LNCaP clone FGC (cell line): ENCODE results near the gene SHC2.
"Not testable (repeated sequence)": the region's sequence is repeated elsewhere in the genome, so short reads cannot be mapped to it uniquely, and the experiment has no call there.

Experiments used
- DNase-seq: peaks from one replicate; pipeline ENCODE4 v3.0.0-alpha.2; 2011; ENCODE audit warnings: low read depth
- H3K4me3 ChIP-seq: 2 replicates; pipeline ENCODE4 v1.5.1; 2011; ENCODE audit warnings: mild to moderate bottlenecking, low read depth, low read length, control low read depth
- TF ChIP-seq, protein P1 (sequence below): IDR thresholded peaks from 2 replicates; pipeline ENCODE4 v1.5.1; 2012; ENCODE audit warnings: mild to moderate bottlenecking; ENCODE audit not compliant: control insufficient read depth, insufficient read depth; ENCODE audit errors: extremely low read depth

Gene SHC2

DNA sequence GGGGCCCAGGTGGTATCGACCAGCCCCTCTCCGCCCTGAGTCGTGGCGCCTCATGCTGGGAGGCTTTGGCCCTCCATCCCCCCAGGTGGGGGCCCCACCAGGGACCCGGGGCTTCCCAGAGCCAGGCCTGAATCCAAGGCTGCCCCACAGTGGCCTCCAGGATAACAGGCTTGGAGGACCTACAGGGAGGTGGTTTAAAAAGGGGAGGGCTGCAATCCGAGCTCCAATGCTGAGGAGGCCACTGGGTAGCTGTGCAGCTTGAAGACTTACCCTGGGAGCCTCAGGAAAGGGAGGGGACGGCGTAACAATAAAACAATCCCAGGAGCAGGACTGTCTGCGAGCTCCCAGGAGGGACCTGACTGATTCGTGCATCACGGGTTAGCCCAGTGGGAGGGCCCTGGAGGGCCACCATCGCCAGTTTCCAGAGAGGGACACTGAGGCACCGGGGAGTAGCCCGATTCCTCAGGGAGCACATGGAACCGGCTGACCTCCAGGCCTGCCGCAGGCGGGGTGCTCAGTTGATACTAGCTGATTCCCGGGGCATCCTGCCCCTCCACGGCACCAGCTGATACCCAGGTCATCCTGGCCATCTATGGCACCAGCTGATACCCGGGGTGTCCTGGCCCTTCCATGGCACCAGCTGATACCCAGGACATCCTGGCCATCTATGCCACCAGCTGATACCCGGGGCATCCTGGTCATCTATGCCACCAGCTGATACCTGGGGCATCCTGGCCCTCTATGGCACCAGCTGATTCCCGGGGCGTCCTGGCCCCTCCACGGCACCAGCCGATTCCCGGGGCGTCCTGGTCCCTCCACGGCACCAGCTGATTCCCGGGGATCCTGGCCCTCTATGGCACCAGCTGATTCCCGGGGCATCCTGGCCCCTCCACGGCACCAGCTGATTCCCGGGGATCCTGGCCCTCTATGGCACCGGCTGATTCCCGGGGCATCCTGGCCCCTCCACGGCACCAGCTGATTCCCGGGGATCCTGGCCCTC lies 48.2 kb downstream of the SHC2 start:
- TF ChIP-seq, protein P1, sequence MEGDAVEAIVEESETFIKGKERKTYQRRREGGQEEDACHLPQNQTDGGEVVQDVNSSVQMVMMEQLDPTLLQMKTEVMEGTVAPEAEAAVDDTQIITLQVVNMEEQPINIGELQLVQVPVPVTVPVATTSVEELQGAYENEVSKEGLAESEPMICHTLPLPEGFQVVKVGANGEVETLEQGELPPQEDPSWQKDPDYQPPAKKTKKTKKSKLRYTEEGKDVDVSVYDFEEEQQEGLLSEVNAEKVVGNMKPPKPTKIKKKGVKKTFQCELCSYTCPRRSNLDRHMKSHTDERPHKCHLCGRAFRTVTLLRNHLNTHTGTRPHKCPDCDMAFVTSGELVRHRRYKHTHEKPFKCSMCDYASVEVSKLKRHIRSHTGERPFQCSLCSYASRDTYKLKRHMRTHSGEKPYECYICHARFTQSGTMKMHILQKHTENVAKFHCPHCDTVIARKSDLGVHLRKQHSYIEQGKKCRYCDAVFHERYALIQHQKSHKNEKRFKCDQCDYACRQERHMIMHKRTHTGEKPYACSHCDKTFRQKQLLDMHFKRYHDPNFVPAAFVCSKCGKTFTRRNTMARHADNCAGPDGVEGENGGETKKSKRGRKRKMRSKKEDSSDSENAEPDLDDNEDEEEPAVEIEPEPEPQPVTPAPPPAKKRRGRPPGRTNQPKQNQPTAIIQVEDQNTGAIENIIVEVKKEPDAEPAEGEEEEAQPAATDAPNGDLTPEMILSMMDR = no peak
- no peak for DNase-seq
- no peak overlapping the region for H3K4me3 ChIP-seq

DNA sequence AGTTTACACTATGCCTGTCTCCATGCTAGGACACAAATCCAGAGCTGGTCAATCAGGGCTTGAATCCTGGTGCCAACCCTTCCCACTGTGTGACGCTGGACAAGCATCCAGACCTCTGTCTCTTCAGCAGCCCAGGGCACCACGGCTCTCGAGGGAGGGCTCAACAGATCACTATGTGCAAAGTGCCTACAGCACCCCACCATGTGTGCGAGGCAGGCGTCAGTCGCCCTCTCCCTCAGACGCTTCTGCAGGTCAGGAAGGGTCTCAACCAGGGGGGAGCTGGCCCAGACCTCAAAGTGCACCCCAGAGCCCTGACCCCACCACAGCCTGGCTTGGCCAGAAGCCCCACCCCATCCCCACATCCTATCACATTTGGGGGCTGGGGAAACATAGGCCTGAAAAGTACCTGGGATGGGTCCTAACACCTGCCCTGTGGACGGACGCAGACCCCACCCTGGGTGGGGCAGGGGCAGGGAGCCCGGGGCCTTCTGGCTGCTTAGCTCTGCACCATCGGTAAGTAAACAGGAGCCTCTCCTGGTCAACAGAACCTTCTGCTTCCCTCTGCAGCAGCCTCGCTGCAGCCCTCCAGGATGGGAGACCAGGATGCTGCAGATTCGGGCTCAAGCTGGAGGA lies 49.0 kb downstream of the SHC2 start:
- H3K4me3 ChIP-seq = no peak overlapping the region
- TF ChIP-seq, protein P1 = no peak
- no peak for DNase-seq

GRCh38 chr19:411121-411722 lies 49.6 kb downstream of the SHC2 start:
- DNase-seq, H3K4me3 ChIP-seq: not testable (repeated sequence)

DNA sequence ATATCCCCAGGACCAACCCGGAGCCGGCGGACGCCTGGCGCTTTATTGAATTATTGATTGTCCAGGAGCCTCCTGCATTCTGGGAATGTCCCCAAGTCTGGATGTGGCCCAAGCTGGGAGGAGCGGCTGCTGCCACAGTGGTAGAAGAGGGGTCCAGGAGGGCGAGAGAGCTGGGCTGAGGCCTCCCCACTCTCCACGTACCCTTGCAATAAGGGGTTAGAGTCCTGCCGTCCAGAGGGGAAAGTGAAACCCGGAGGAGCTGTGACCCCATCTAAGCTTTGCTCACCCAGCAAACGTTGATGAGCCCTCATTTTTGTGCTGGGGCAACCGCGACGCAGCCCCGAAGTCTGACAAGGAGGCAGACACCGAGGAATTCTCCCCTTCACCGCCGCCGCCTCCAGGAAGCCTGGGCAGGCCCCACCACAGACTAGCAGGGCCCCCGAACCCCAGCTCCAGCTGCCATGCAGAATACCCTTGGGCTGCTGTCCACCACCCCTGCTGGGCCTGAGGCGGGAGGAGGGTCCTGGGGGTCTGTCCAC lies 50.5 kb downstream of the SHC2 start:
- TF ChIP-seq, protein P1 = no peak
- no peak for DNase-seq
- no peak overlapping the region for H3K4me3 ChIP-seq

GRCh38 chr19:409516-410242 lies 51.2 kb downstream of the SHC2 start:
- no peak for DNase-seq
- no peak overlapping the region for H3K4me3 ChIP-seq
- TF ChIP-seq, protein P1 = no peak

DNA sequence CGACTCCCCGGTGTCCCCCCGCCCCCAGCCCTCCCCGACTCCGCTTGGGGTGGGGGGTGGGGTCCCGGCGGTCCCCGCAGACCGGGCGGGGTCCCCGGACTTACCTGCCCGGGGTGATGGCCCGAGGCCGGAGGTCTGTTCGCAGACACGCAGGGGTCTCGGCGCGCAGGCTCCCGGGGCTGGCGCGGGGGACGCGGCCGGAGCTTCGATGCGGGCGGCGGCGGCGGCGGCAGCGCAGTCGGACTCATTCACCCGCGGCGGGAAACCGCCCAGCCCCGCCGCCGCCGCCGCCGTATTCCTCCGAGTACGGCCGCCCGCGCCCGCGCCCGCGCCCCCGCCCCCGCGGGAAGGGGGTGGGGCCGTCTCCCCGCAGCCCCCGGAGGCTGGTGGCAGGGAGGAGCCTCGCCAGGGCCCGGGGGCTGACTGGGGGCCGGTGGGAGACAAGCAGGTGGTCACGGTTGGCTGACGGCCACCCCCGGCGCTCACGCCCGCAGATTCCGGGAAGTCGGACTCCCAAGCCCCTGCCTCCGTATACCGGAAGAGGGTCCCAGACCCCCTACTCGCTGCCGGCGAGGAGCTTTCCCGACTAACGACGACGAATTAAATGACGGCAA lies 51.8 kb downstream of the SHC2 start, which contains the start of gene C2CD4C:
C2CD4C (minus strand) TSS at position 246 of the 614 bp plus-strand sequence. CDS start 786 bp downstream, outside the sequence.
- peak within 1 kb of the TSS; percentile 7; the same call in 1 of the 2 replicates for H3K4me3 ChIP-seq
- DNase-seq = no peak

More for the DNA sequence above, 51.8 kb downstream of the SHC2 start, which contains the start of gene C2CD4C:
- TF ChIP-seq, protein P1 = no peak
